Measurements from ENCODE around the gene NME7.

Gene NME7

DNA sequence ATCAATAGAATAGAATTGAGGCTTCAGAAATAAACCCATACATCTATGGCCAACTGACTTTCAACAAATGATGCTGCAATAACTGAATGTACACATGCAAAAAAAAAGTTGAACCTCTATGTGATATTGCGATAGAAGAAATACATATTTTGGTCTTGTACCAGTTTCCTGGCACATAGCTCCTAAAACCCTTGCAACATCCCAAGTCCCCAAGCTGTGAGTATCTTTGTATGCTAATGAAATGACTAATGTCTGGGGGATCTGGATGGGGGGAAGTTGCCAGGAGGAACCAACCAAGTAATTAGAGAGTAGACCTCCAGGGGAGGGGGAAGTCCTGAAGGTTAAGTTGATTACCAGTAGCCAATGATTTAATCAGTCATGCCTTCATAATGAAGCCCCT is 24.8 kb upstream of the NME7 start:
- TF ChIP-seq, protein P1, sequence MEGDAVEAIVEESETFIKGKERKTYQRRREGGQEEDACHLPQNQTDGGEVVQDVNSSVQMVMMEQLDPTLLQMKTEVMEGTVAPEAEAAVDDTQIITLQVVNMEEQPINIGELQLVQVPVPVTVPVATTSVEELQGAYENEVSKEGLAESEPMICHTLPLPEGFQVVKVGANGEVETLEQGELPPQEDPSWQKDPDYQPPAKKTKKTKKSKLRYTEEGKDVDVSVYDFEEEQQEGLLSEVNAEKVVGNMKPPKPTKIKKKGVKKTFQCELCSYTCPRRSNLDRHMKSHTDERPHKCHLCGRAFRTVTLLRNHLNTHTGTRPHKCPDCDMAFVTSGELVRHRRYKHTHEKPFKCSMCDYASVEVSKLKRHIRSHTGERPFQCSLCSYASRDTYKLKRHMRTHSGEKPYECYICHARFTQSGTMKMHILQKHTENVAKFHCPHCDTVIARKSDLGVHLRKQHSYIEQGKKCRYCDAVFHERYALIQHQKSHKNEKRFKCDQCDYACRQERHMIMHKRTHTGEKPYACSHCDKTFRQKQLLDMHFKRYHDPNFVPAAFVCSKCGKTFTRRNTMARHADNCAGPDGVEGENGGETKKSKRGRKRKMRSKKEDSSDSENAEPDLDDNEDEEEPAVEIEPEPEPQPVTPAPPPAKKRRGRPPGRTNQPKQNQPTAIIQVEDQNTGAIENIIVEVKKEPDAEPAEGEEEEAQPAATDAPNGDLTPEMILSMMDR (IDR thresholded peaks at IDR 0.05; ENCODE audit: low read depth, low read length), result no peak
- TF ChIP-seq EZH2phosphoT487 (IDR thresholded peaks at IDR 0.05; ENCODE audit: low read depth), result no peak
- Histone ChIP-seq H3K36me3 (replicated peaks; ENCODE audit: low read depth, low read length) (peaks cover 16% of the 10 kb centered on the region), H3K4me2 (ENCODE audit: low read length) (no peak overlapping the region), H3K9me3 (ENCODE audit: insufficient read depth, low read length) (no peaks in the 10 kb centered on the region), H3K4me3 (ENCODE audit: low read length) (no peak overlapping the region), H4K20me1 (ENCODE audit: insufficient read depth, low read length) (no peaks in the 10 kb centered on the region), H3K9ac (ENCODE audit: low read length) (no peak overlapping the region), H3K79me2 (ENCODE audit: low read length) (no peaks in the 10 kb centered on the region), H3K4me1 (ENCODE audit: low read length) (peaks cover 9% of the 10 kb centered on the region), H3K27ac (ENCODE audit: low read length) (no peak overlapping the region), H2AFZ (ENCODE audit: low read depth, low read length) (no peak overlapping the region), H3K27me3 (ENCODE audit: low read depth, low read length) (no peaks in the 10 kb centered on the region)

DNA sequence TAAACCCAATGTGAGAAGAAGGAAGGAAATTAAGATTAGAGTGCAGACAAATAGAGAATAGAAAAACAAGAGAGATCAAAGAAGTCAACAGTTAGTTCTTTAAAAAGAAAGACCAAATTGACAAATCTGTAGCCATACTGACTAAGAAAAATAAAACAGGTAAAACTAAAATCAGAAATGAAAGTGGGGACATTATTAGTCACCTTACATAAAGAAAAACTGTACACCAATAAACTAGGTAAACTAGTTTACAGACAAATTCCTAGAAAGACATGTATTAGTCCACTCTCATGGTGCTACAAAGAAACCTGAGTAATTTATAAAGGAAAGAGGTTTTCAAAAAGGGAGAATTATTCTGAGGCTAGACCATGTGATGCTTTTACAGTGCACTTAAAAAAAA is 22.7 kb upstream of the NME7 start:
- H3K27ac ChIP-seq (ENCODE audit: low read length), result no peak overlapping the region
- H3K9ac ChIP-seq (ENCODE audit: low read length), result no peak overlapping the region
- no peak for TF ChIP-seq EZH2phosphoT487 (IDR thresholded peaks at IDR 0.05; ENCODE audit: low read depth)
- TF ChIP-seq, protein P1 (IDR thresholded peaks at IDR 0.05; ENCODE audit: low read depth, low read length), result no peak
- no peak overlapping the region for H3K4me3 ChIP-seq (ENCODE audit: low read length)
- no peaks in the 10 kb centered on the region for H3K27me3 ChIP-seq (ENCODE audit: low read depth, low read length)
- peaks cover 9% of the 10 kb centered on the region for H3K4me1 ChIP-seq (ENCODE audit: low read length)
- no peaks in the 10 kb centered on the region for H4K20me1 ChIP-seq (ENCODE audit: insufficient read depth, low read length)
- no peaks in the 10 kb centered on the region for H3K79me2 ChIP-seq (ENCODE audit: low read length)
- no peaks in the 10 kb centered on the region for H3K9me3 ChIP-seq (ENCODE audit: insufficient read depth, low read length)
- no peak overlapping the region for H3K4me2 ChIP-seq (ENCODE audit: low read length)
- H2AFZ ChIP-seq (ENCODE audit: low read depth, low read length), result no peak overlapping the region
- H3K36me3 ChIP-seq (replicated peaks; ENCODE audit: low read depth, low read length), result peaks cover 22% of the 10 kb centered on the region

DNA sequence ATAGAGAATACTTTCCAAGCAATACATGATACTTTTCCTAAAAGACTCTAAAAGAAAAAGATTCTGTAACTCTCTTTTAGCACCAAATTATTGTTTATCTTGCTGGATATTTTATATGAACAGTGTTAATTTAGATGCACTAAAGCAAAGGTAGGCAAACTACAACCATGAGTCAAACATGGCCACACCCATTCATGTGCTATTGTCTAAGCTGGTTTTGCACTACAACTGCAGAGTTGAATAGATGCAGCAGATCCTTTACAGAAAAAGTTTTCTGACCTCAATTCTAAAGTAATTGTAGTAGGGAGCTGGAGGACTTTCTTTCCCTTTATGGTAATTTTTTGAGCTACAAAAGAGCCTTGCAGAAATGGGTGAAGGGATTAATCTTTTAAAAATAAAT is 19.8 kb upstream of the NME7 start:
- Histone ChIP-seq H3K4me2 (ENCODE audit: low read length) (no peak overlapping the region), H3K27ac (ENCODE audit: low read length) (no peak overlapping the region), H3K79me2 (ENCODE audit: low read length) (no peaks in the 10 kb centered on the region), H3K36me3 (replicated peaks; ENCODE audit: low read depth, low read length) (peaks cover 28% of the 10 kb centered on the region), H3K4me1 (ENCODE audit: low read length) (peaks cover 9% of the 10 kb centered on the region), H3K9me3 (ENCODE audit: insufficient read depth, low read length) (no peaks in the 10 kb centered on the region), H3K4me3 (ENCODE audit: low read length) (no peak overlapping the region), H3K27me3 (ENCODE audit: low read depth, low read length) (no peaks in the 10 kb centered on the region), H3K9ac (ENCODE audit: low read length) (no peak overlapping the region), H4K20me1 (ENCODE audit: insufficient read depth, low read length) (no peaks in the 10 kb centered on the region), H2AFZ (ENCODE audit: low read depth, low read length) (no peak overlapping the region)
- TF ChIP-seq EZH2phosphoT487 (IDR thresholded peaks at IDR 0.05; ENCODE audit: low read depth), result no peak
- TF ChIP-seq, protein P1 (IDR thresholded peaks at IDR 0.05; ENCODE audit: low read depth, low read length), result no peak

DNA sequence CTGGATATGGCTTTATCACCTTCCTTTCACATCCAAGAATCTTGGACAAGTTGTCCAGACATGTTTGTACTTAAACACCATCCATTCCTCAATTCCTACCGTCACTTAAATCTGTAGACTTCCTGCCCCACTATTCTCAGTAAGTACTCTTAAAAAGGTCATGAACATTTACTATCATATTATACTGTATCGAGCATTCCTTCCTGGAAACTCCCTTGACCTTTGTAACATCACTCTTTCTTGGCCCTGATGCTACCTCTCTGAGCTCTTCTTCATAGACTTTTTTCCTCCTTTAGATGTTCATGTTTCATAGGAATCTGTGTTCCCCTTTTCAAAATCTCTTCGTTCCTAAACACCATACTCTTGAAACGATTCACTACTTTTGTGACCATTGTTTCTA is 15.9 kb upstream of the NME7 start:
- TF ChIP-seq, protein P1 (IDR thresholded peaks at IDR 0.05; ENCODE audit: low read depth, low read length), result no peak
- no peak for TF ChIP-seq EZH2phosphoT487 (IDR thresholded peaks at IDR 0.05; ENCODE audit: low read depth)
- peaks cover 22% of the 10 kb centered on the region for H3K36me3 ChIP-seq (replicated peaks; ENCODE audit: low read depth, low read length)

More for the DNA sequence above, 15.9 kb upstream of the NME7 start:
- H2AFZ ChIP-seq (ENCODE audit: low read depth, low read length), result no peak overlapping the region
- no peaks in the 10 kb centered on the region for H3K27me3 ChIP-seq (ENCODE audit: low read depth, low read length)
- H3K4me1 ChIP-seq (ENCODE audit: low read length), result no peaks in the 10 kb centered on the region
- H3K79me2 ChIP-seq (ENCODE audit: low read length), result no peaks in the 10 kb centered on the region
- H3K9ac ChIP-seq (ENCODE audit: low read length), result no peak overlapping the region
- H4K20me1 ChIP-seq (ENCODE audit: insufficient read depth, low read length), result no peaks in the 10 kb centered on the region
- no peak overlapping the region for H3K4me2 ChIP-seq (ENCODE audit: low read length)
- H3K4me3 ChIP-seq (ENCODE audit: low read length), result no peak overlapping the region
- no peak overlapping the region for H3K27ac ChIP-seq (ENCODE audit: low read length)
- H3K9me3 ChIP-seq (ENCODE audit: insufficient read depth, low read length), result no peaks in the 10 kb centered on the region

Data from OCI-LY3 (cell line).